K562 (cell line): ENCODE data around the gene CXCR6. TPM values are rescaled to one million over a fixed set of nuclear protein-coding genes. Genes with fewer than 3 reads are reported as not detected.

Experiments
- ATAC-seq: fragments of 200-7000 bp; cut with Tn5 transposase; 3 replicates; pipeline ENCODE4 v1.9.1; 2020; ENCODE audit warnings: moderate library complexity
- BruUV-seq: library from RNA; stranded (reverse); fragments of 400-500 nt; replicated peaks from 2 replicates; lab custom pipeline; 2021; lab: Mats Ljungman, UMichigan
- CTCF ChIA-PET: fragments of 300-600 bp; formaldehyde crosslinking; extraction: SDS; loops from one replicate; lab custom pipeline; 2021; ENCODE audit warnings: low intra/inter-chr PET ratio; lab: Yijun Ruan, JAX
- POLR2A ChIA-PET: fragments of 300-600, 350-650 bp; sonication (Branson Sonifier 250); formaldehyde crosslinking; extraction: SDS; loops from one replicate; lab custom pipeline; 2021; ENCODE audit warnings: antibody characterized with exemption, inconsistent platforms; lab: Yijun Ruan, JAX
- DNase-seq, 4 experiments: peaks; one replicate each; pipeline versions ENCODE4 v3.0.0 to v3.0.0-alpha.2; 2011 to 2018; ENCODE audit warnings: low spot score in 3 of 4, mixed read lengths in 3 of 4; ENCODE audit errors: extremely low read depth in 1 of 4
- FAIRE-seq: peaks from 2 replicates; lab custom pipeline; 2011; peaks lifted over from hg19 to GRCh38; lab: Jason Lieb, UNC
- H2AFZ ChIP-seq: 2 replicates; pipeline ENCODE4 v1.6.0; 2011; ENCODE audit warnings: low read depth, low read length, control low read depth, inconsistent platforms
- H3K27ac ChIP-seq: fragments of 200-600 bp; 3 replicates; pipeline ENCODE4 v1.8.0; 2011; ENCODE audit warnings: low read depth, mild to moderate bottlenecking, control low read depth, inconsistent platforms, low read length, moderate library complexity, mixed read lengths; ENCODE audit errors: extremely low read depth
- H3K27me3 ChIP-seq, 2 experiments: fragments of 300-600 bp in 1 of 2; 2 replicates in 1 of 2; 3 replicates in 1 of 2; pipeline versions ENCODE4 v1.6.0 to v1.8.0; 2011; ENCODE audit warnings: inconsistent platforms in 2 of 2, low read length in 2 of 2, mild to moderate bottlenecking in 1 of 2, mixed read lengths in 1 of 2, moderate library complexity in 1 of 2; ENCODE audit not compliant: control insufficient read depth in 2 of 2, insufficient read depth in 2 of 2
- H3K36me3 ChIP-seq: fragments of 300-600 bp; 3 replicates; pipeline ENCODE4 v1.8.0; 2011; ENCODE audit warnings: mild to moderate bottlenecking, low read length, inconsistent platforms; ENCODE audit not compliant: control insufficient read depth, insufficient read depth
- H3K4me1 ChIP-seq, 2 experiments: fragments of 200-600 bp in 1 of 2; replicated peaks in 1 of 2; 2 replicates in 1 of 2; 3 replicates in 1 of 2; pipeline versions ENCODE4 v1.5.1 to v1.8.0; 2011; ENCODE audit warnings: inconsistent platforms in 2 of 2, low read length in 2 of 2, mild to moderate bottlenecking in 1 of 2, mixed read lengths in 1 of 2, moderate library complexity in 1 of 2; ENCODE audit not compliant: control insufficient read depth in 2 of 2, insufficient read depth in 2 of 2
- H3K4me2 ChIP-seq: 2 replicates; pipeline ENCODE4 v1.6.1; 2011; ENCODE audit warnings: low read length, control low read depth, inconsistent platforms, mixed read lengths; ENCODE audit not compliant: insufficient read depth
- H3K4me3 ChIP-seq: fragments of 200-600 bp; sonication (generic), shearing (Covaris generic); 2 replicates; pipeline ENCODE4 v1.5.1; 2016; ENCODE audit warnings: control low read depth, inconsistent platforms
- H3K79me2 ChIP-seq: fragments of 200-600 bp; 3 replicates; pipeline ENCODE4 v1.8.0; 2011; ENCODE audit warnings: low read length, inconsistent platforms; ENCODE audit not compliant: control insufficient read depth, insufficient read depth
- H3K9ac ChIP-seq, 2 experiments: 2 replicates each; pipeline versions ENCODE4 v1.6.0 to v1.6.1; 2011; ENCODE audit warnings: low read depth in 2 of 2, low read length in 2 of 2, control low read depth in 1 of 2, inconsistent platforms in 1 of 2, mild to moderate bottlenecking in 1 of 2, mixed read lengths in 1 of 2; ENCODE audit not compliant: insufficient read depth in 1 of 2
- H3K9me1 ChIP-seq: one replicate; pipeline ENCODE4 v1.6.0; 2011; ENCODE audit warnings: inconsistent platforms, mild to moderate bottlenecking, low read length, moderate library complexity; ENCODE audit not compliant: control insufficient read depth, insufficient read depth
- H3K9me3 ChIP-seq: replicated peaks from 2 replicates; pipeline ENCODE4 v1.5.1; 2011; ENCODE audit warnings: low read depth, low read length, inconsistent platforms; ENCODE audit not compliant: control insufficient read depth, insufficient read depth
- H4K20me1 ChIP-seq: replicated peaks from 2 replicates; pipeline ENCODE4 v1.6.1; 2011; ENCODE audit warnings: low read length, inconsistent platforms, mixed read lengths; ENCODE audit not compliant: control insufficient read depth, insufficient read depth
- BDP1 ChIP-seq: IDR thresholded peaks from 3 replicates; pipeline ENCODE4 v1.6.1; 2011; ENCODE audit not compliant: insufficient read length, insufficient read depth
- E4F1 ChIP-seq: fragments of 250-450 bp; sonication (Bioruptor Pico); IDR thresholded peaks from 2 replicates; pipeline ENCODE4 v1.5.0; 2021; ENCODE audit warnings: mild to moderate bottlenecking, borderline replicate concordance
- HSF4 ChIP-seq: fragments of 250-450 bp; sonication (Bioruptor Pico); IDR thresholded peaks from 2 replicates; pipeline ENCODE4 v2.1.2; 2022; ENCODE audit warnings: mild to moderate bottlenecking, moderate library complexity, borderline replicate concordance
- SPI1 ChIP-seq: IDR thresholded peaks from 2 replicates; pipeline ENCODE4 v1.6.1; 2011; ENCODE audit warnings: low read depth, low read length, control low read depth, borderline replicate concordance
- SUPT5H ChIP-seq: fragments of 450-650 bp; IDR thresholded peaks from 2 replicates; pipeline ENCODE4 v1.6.1; 2016
- ZNF277 ChIP-seq: fragments of 250-450 bp; sonication (Bioruptor Pico); IDR thresholded peaks from 2 replicates; pipeline ENCODE4 v1.8.0; 2022; ENCODE audit warnings: inconsistent platforms, mild to moderate bottlenecking, moderate library complexity, borderline replicate concordance
- WGBS: fragments of 100-300 bp; shearing (Covaris generic); methylation state at CpG from one replicate; pipeline ENCODE4 v1.1.6; 2016; ENCODE audit warnings: low coverage, mixed read lengths; ENCODE audit not compliant: insufficient coverage; ENCODE audit errors: missing lambda C conversion rate; 5-methylcytosine and 5-hydroxymethylcytosine counted together
- in situ Hi-C: fragments of 300-500 bp; cut with MboI; formaldehyde crosslinking; loops from 4 replicates; pipeline ENCODE4 v1.15.0; 2018; ENCODE audit warnings: inconsistent platforms, mixed read lengths
- intact Hi-C: fragments of 100-400 bp; cut with micrococcal nuclease; formaldehyde crosslinking; loops from 2 replicates; pipeline ENCODE4 v1.14.2; 2022
- polyA plus RNA-seq, 8 experiments: library from polyadenylated mRNA; depleted of rRNA in 4 of 8; stranded (reverse) in 5 of 8; unstranded in 3 of 8; fragments of >200 nt; fragmentation: Nextera tagmentation in 2 of 8; fragmentation: Illumina TruSeq in 1 of 8; extraction: Ambion mirVana in 2 of 8; extraction: Trizol in 1 of 8; gene quantifications; 2 replicates each; pipeline versions ENCODE4 v1.2.1 to v1.2.3, GENCODE V29; 2011 to 2014; ENCODE audit warnings: inconsistent platforms in 1 of 8, missing spikeins in 1 of 8
- total RNA-seq, 7 experiments: library from RNA; depleted of rRNA in 6 of 7; stranded (reverse); fragments of >200 nt in 6 of 7; fragmentation: Illumina TruSeq in 2 of 7; extraction: Trizol in 2 of 7; gene quantifications; 2 replicates each; pipeline versions ENCODE4 v1.2.1 to v1.2.3, GENCODE V29; 2011 to 2021; ENCODE audit warnings: low replicate concordance in 1 of 7
- TF ChIP-seq, protein P1 (sequence below): fragments of 450-650 bp; IDR thresholded peaks from 2 replicates; pipeline ENCODE4 v1.6.1; 2016; ENCODE audit warnings: mild to moderate bottlenecking
- TF ChIP-seq, protein P2 (sequence below), 3 experiments: fragments of 200-800 bp in 1 of 3; fragments of 250-450 bp in 1 of 3; fragments of 450-650 bp in 1 of 3; sonication (Bioruptor Pico) in 1 of 3; sonication (Bioruptor generic) in 1 of 3; formaldehyde crosslinking in 1 of 3; IDR thresholded peaks; 2 replicates each; pipeline versions ENCODE4 v1.6.1 to v1.8.0; 2016 to 2022; ENCODE audit warnings: mild to moderate bottlenecking in 2 of 3, missing genetic modification characterization in 2 of 3, missing compliant biosample characterization in 1 of 3, moderate library complexity in 1 of 3

Gene CXCR6
- total and polyA plus RNA-seq, 9 of the 15 experiments (the other 6 are each of a cell fraction or from before 2014, with no cell fraction given), result 0.28 TPM; not detected in 8

DNA sequence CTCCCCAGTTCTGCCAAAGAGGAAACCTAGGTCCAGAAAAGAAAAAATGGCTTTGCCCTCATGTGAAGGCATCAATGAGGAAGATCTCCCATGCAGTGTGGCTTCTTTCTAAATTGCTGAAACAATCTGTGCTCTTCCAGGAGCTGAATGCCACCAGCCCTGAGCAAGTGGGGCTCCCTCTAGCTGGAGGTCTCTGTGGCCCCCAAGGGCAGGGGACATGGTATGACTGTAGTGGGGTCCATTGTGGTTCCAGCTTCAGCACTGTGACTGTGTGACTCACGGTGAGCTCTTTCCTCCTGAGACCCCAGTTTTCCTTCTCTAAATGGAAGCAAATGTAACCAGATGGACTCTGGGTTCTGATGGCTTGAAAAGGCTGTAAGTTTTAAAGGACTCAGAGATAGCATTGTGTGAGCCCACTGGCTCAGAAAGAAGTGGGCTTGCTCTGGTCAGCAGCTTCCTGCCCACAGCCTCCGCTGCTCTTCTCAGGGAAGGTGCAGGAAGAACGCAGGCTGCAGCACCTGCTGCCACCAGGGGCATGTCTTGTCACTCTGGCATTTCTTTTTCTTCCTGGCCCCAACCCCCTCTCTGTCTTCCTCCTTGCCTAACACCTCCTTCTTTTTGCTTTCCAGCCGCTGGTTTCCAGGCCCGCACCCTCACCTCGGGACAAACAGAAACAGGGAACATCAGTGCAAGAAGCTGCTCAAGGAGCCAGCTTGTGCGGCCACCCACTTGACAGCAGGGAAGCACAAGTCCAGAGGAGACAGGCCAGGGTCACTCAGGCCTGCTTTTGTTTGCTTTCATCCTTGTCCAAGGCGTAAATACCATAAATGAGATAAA is 5.8 kb upstream of the CXCR6 start:
- no peaks in the 10 kb centered on the region for H3K27me3 ChIP-seq
- H3K27ac ChIP-seq, result no peak overlapping the region
- H3K79me2 ChIP-seq, result no peaks in the 10 kb centered on the region
- no peak for FAIRE-seq
- peaks cover 4 to 6% of the 10 kb centered on the region in 2 experiments; a peak in 1 of 5 replicates for H3K4me1 ChIP-seq
- no peak overlapping the region for H3K9ac ChIP-seq
- in situ Hi-C loops (no loop called here), intact Hi-C loops (loop anchor here (1.0 to 10.0 kb wide), 2 partner anchors 142 to 903 kb away; no protein-coding TSS in a partner anchor)
- BruUV-seq, result no TSS peak
- POLR2A ChIA-PET, result interaction anchor here (0.7 to 1.3 kb wide), 2 partner anchors 8 to 415 kb away, joined by 3 to 5 read pairs; no protein-coding TSS in a partner anchor
- H2AFZ ChIP-seq, result no peak overlapping the region
- peaks cover 65% of the 10 kb centered on the region for H3K36me3 ChIP-seq
- H3K9me3 ChIP-seq, result no peaks in the 10 kb centered on the region
- 82% methylated on average over 8 of the region's 8 CpGs for WGBS
- H4K20me1 ChIP-seq, result no peaks in the 10 kb centered on the region
- H3K4me3 ChIP-seq, result no peak overlapping the region
- CTCF ChIA-PET, result interaction anchor here (1.7 to 7.6 kb wide), 2 partner anchors 142 to 900 kb away, joined by 4 to 123 read pairs; no protein-coding TSS in a partner anchor
- no peak overlapping the region for H3K4me2 ChIP-seq
- H3K9me1 ChIP-seq, result no peaks in the 10 kb centered on the region
- no peak for ATAC-seq
- DNase-seq, result no peak
- TF ChIP-seq E4F1, result no peak
- TF ChIP-seq, protein P1, sequence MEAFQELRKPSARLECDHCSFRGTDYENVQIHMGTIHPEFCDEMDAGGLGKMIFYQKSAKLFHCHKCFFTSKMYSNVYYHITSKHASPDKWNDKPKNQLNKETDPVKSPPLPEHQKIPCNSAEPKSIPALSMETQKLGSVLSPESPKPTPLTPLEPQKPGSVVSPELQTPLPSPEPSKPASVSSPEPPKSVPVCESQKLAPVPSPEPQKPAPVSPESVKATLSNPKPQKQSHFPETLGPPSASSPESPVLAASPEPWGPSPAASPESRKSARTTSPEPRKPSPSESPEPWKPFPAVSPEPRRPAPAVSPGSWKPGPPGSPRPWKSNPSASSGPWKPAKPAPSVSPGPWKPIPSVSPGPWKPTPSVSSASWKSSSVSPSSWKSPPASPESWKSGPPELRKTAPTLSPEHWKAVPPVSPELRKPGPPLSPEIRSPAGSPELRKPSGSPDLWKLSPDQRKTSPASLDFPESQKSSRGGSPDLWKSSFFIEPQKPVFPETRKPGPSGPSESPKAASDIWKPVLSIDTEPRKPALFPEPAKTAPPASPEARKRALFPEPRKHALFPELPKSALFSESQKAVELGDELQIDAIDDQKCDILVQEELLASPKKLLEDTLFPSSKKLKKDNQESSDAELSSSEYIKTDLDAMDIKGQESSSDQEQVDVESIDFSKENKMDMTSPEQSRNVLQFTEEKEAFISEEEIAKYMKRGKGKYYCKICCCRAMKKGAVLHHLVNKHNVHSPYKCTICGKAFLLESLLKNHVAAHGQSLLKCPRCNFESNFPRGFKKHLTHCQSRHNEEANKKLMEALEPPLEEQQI, result no peak
- no peak for TF ChIP-seq ZNF277 (CRISPR knock-in tag)
- TF ChIP-seq, protein P2, sequence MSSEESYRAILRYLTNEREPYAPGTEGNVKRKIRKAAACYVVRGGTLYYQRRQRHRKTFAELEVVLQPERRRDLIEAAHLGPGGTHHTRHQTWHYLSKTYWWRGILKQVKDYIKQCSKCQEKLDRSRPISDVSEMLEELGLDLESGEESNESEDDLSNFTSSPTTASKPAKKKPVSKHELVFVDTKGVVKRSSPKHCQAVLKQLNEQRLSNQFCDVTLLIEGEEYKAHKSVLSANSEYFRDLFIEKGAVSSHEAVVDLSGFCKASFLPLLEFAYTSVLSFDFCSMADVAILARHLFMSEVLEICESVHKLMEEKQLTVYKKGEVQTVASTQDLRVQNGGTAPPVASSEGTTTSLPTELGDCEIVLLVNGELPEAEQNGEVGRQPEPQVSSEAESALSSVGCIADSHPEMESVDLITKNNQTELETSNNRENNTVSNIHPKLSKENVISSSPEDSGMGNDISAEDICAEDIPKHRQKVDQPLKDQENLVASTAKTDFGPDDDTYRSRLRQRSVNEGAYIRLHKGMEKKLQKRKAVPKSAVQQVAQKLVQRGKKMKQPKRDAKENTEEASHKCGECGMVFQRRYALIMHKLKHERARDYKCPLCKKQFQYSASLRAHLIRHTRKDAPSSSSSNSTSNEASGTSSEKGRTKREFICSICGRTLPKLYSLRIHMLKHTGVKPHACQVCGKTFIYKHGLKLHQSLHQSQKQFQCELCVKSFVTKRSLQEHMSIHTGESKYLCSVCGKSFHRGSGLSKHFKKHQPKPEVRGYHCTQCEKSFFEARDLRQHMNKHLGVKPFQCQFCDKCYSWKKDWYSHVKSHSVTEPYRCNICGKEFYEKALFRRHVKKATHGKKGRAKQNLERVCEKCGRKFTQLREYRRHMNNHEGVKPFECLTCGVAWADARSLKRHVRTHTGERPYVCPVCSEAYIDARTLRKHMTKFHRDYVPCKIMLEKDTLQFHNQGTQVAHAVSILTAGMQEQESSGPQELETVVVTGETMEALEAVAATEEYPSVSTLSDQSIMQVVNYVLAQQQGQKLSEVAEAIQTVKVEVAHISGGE (CRISPR knock-in tag; IDR thresholded peaks at IDR 0.05), result no peak
- TF ChIP-seq SUPT5H, result no peak
- no peak for TF ChIP-seq HSF4
- no peak for TF ChIP-seq BDP1
- no peak for TF ChIP-seq SPI1
